KOPT-K1 (cell line): ENCODE results near the gene ZNF45.
"Not testable (repeated sequence)": the region's sequence is repeated elsewhere in the genome, so short reads cannot be mapped to it uniquely, and the experiment has no call there.

Source experiments
- H3K27ac ChIP-seq: fragments of 200-600 bp; sonication (generic); 2 replicates; pipeline ENCODE4 v1.5.1; 2016; ENCODE audit warnings: antibody characterized with exemption, mild to moderate bottlenecking, low read depth, low read length; ENCODE audit not compliant: poor library complexity, severe bottlenecking
- H3K36me3 ChIP-seq: fragments of 200-600 bp; sonication (generic); 2 replicates; pipeline ENCODE4 v1.5.1; 2017; ENCODE audit warnings: antibody characterized with exemption, mild to moderate bottlenecking, low read length, moderate library complexity; ENCODE audit not compliant: insufficient read depth
- H3K9me3 ChIP-seq: fragments of 200-600 bp; sonication (generic); 2 replicates; pipeline ENCODE4 v1.5.1; 2017; ENCODE audit warnings: antibody characterized with exemption, low read length, mild to moderate bottlenecking; ENCODE audit not compliant: insufficient read depth, poor library complexity, severe bottlenecking

ZNF45 gene

GRCh38 chr19:43934985-43935708, at the start of gene ZNF45:
ZNF45 (minus strand) TSS chr19:43935282; CDS start chr19:43922185, 13,097 bp downstream.
- peaks cover 31% of the 10 kb centered on the region for H3K36me3 ChIP-seq
- H3K27ac ChIP-seq = peak within 1 kb of the TSS; percentile 72
- peaks cover 9% of the 10 kb centered on the region for H3K9me3 ChIP-seq

- Histone ChIP-seq H3K27ac (peak overlapping the region; percentile 50), H3K9me3 (no peaks in the 10 kb centered on the region)
Observed at GRCh38 chr19:43984687-43985000, 49.6 kb upstream of the ZNF45 start.

DNA sequence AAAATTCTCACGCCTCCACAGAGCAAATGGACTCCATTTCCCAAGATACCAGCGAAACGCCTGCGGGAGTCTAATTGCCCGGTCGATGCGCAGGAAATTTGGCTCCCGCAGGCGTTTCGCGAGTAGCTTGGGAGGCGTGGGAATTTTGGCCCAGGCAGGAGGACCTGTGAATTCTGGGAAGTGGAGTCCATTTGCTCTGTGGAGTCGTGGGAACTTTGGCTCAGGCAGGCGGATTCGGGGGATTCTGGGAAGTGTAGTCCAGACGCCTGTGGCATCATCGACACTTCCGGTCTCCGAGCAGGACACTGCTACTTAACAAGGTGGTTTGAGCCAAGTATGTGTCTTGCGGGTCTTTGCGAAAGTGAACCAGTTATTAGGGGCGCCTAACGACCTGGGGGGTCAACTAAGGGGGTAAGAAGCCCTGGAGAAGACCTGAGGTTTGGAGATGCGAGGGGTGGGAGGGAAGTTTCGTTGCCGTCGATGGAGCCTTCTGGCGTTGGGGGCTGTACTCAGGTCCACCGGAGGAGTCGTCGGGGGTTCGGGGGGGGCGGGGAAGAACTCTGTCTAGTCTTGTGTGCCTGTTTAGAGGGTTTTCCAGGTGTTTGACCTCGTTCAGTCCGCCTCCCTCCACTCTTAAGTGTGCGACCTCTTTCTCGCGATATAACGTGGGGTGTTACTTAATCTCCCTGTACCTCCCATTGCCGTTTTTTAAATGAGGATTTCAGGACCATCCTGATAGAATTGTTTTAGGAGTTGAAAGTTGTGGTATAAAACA, 49.0 kb upstream of the ZNF45 start, which contains the start of gene ZNF155:
Gene ZNF155, plus strand, starts transcription at position 277 of the 775 bp plus-strand sequence. CDS start 4,356 bp downstream, outside the sequence.
- peaks cover 3% of the 10 kb centered on the region; the same call in 1 of the 2 replicates for H3K36me3 ChIP-seq
- H3K27ac ChIP-seq = peak within 1 kb of the TSS; percentile 50
- H3K9me3 ChIP-seq = no peaks in the 10 kb centered on the region

More at GRCh38 chr19:43984687-43985000, 49.6 kb upstream of the ZNF45 start:
- peaks cover 8% of the 10 kb centered on the region; the same call in 1 of the 2 replicates for H3K36me3 ChIP-seq

GRCh38 chr19:43983544-43983911, 48.4 kb upstream of the ZNF45 start:
- Histone ChIP-seq H3K9me3 (no peaks in the 10 kb centered on the region), H3K27ac (peak overlapping the region; percentile 50), H3K36me3 (no peaks in the 10 kb centered on the region)

DNA sequence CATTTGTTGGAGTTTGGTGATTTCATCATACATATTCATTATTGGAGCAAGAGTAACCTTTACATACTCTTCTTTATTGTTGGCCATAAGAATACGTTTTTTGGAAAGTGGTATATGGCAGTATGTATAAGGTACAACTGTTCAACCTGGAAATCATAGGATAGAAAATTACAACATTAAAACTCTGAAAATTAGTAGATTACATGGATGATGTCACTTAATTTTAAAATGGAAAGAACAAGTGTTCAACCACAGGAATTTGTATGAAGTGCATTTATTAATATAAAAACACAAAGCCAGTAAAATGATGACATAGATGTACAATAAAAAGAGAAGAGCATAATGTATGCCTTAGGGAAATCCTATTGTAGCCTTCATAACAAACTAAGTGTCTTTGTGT, 41.6 kb upstream of the ZNF45 start:
- H3K36me3 ChIP-seq = no peaks in the 10 kb centered on the region
- H3K9me3 ChIP-seq = no peaks in the 10 kb centered on the region

DNA sequence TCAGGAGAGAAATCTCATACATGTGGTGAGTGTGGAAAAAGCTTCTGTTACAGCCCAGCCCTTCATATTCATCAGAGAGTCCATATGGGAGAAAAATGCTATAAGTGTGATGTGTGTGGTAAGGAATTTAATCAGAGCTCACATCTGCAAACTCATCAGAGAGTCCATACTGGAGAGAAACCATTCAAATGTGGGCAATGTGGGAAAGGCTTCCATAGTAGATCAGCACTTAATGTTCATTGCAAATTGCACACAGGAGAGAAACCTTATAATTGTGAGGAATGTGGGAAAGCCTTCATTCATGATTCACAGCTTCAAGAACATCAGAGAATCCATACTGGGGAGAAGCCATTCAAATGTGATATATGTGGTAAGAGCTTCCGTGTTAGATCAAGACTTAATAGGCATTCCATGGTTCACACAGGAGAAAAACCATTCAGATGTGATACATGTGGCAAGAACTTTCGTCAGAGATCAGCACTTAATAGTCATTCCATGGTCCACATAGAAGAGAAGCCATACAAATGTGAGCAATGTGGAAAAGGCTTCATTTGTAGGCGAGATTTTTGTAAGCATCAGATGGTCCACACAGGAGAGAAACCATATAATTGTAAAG, 31.1 kb upstream of the ZNF45 start:
- H3K9me3 ChIP-seq = peaks cover 42% of the 10 kb centered on the region
- no peak overlapping the region for H3K27ac ChIP-seq
- H3K36me3 ChIP-seq = no peaks in the 10 kb centered on the region

More for the DNA sequence above, 41.6 kb upstream of the ZNF45 start:
- no peak overlapping the region for H3K27ac ChIP-seq

DNA sequence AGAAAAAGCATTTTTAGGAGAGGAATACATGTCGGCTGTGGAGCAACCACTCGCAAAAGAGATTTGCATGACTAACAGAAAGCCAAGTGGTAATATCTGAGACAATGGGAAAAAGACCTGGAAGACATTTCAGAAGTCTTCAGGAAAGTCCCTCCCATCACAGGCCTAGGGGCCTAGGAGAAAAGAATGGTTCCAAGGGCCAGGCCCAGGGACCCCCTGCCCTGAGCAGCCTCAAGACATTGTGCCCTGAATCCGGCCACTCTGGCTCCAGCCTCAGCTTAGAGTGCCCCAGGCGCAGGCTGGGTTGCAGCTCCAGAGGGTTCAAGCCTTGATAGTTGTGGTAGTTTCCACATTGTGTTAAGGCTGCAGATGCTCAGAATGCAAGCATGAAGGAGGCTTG, 25.3 kb upstream of the ZNF45 start:
- Histone ChIP-seq H3K27ac (no peak overlapping the region), H3K36me3 (no peaks in the 10 kb centered on the region), H3K9me3 (peaks cover 23% of the 10 kb centered on the region)

GRCh38 chr19:43957891-43958290, 22.8 kb upstream of the ZNF45 start:
- Histone ChIP-seq H3K36me3 (no peaks in the 10 kb centered on the region), H3K9me3 (peaks cover 15% of the 10 kb centered on the region), H3K27ac (no peak overlapping the region)

DNA sequence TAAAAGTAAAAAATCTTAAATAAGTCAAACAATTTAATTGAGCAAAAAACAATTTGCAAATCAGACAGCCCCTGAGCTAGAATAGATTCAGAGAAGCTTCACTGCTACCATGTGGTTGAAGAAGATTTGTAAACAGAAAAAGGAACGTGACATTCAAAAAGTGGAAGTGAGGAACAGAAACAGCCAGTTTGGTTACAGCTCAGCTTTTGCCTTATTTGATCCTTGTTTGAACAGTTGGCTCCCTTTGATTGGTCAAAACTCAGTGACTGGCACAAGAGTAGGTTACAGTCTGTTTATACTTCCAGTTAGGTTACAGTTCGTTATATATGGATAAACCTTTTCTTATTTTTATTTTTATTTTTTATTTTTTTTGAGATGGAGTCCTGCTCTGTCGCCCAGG, 21.7 kb upstream of the ZNF45 start:
- Histone ChIP-seq H3K36me3 (no peaks in the 10 kb centered on the region), H3K27ac (no peak overlapping the region), H3K9me3 (peaks cover 22% of the 10 kb centered on the region)

DNA sequence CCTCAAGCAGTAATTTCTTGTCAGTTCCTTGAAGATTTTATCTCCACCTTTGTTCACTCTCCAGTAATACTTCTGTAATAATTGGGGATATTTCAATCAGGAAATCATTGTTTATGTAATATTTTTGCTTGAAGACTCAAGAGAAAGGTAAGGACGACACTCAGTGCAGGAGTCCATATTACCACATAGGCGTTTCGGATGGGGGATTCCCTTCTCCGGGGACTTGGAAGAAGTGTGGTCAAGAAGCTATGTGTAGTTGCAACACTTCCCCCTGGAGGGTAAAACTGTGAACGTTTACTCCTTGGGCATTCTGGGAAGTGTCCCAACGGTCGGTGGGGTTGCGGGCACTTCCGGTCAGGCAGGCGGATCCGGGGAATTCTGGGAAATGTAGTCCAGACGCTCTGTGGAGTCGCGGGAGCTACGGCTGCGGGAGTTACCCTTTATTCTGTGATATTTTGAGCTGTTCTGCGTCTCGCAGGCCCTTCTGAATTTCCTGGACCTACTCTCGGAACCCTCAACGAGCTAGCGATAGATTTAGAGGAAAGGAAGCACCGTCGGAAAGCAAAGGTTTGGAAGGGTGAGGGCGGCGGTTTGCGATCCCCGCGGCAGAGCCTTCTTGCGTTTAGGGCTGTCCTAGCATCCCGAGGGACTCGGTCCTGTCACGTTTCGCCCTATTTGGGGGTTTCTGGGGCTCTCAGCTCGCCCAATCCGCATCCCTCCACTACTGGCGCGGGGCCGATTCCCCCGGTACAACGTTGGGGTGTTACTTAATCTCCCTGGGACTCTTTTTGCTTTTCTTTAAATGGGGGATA, 16.0 kb upstream of the ZNF45 start, which contains the start of gene ZNF221:
Gene ZNF221, plus strand, starts transcription at position 395 of the 812 bp plus-strand sequence. CDS start 11,499 bp downstream, outside the sequence.
- H3K27ac ChIP-seq = no peak within 1 kb of the TSS

DNA sequence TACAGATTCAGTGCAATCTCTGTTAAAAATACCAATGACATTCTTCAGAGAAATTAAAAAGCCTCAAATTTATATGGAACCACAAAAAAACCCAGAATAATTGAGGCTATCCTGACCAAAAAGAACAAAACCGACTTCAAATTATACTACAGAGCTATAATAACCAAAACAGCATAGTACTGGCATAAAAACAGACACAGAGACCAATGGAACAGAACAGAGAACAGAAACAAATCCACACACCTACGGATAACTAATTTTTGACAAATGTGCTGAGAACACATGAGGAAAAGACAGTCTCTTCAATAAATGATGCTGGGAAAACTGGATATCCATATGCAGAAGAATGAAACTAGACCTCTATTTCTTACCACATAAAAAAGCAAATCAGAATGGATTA, 14.7 kb upstream of the ZNF45 start:
- peaks cover 62% of the 10 kb centered on the region for H3K9me3 ChIP-seq
- H3K27ac ChIP-seq, H3K36me3 ChIP-seq: not testable (repeated sequence)

More for the DNA sequence above, 16.0 kb upstream of the ZNF45 start, which contains the start of gene ZNF221:
- Histone ChIP-seq H3K36me3 (no peaks in the 10 kb centered on the region), H3K9me3 (peaks cover 55% of the 10 kb centered on the region)

- not testable (repeated sequence) for H3K36me3 ChIP-seq, H3K27ac ChIP-seq
- H3K9me3 ChIP-seq = peaks cover 59% of the 10 kb centered on the region
Observed at GRCh38 chr19:43947412-43947811, 12.3 kb upstream of the ZNF45 start.

GRCh38 chr19:43941209-43941608, 6.1 kb upstream of the ZNF45 start:
- Histone ChIP-seq H3K9me3 (peaks cover 22% of the 10 kb centered on the region), H3K36me3 (no peaks in the 10 kb centered on the region), H3K27ac (no peak overlapping the region)

DNA sequence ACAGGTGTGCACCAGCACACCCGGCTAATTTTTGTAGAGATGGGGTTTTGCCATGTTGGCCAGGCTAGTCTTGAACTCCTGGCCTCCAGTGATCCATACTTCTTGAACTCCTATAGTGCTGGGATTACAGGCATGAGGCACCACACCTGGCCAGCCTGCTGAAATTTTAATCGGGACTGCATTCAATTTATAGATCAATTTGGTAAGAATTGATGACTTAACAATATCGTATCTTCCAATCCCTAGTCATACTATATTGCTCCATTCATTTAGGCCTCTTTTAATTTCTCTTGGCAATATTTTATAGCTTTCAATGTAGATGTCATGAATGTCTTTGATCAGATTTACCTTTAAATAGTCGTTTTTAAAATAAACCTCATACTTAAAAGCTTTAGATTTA, 5.6 kb upstream of the ZNF45 start:
- Histone ChIP-seq H3K36me3 (no peaks in the 10 kb centered on the region), H3K9me3 (peaks cover 17% of the 10 kb centered on the region)

More for the DNA sequence above, 5.6 kb upstream of the ZNF45 start:
- no peak overlapping the region for H3K27ac ChIP-seq
